ENCODE results near the gene KPNA3.

- TF ChIP-seq, protein P1, sequence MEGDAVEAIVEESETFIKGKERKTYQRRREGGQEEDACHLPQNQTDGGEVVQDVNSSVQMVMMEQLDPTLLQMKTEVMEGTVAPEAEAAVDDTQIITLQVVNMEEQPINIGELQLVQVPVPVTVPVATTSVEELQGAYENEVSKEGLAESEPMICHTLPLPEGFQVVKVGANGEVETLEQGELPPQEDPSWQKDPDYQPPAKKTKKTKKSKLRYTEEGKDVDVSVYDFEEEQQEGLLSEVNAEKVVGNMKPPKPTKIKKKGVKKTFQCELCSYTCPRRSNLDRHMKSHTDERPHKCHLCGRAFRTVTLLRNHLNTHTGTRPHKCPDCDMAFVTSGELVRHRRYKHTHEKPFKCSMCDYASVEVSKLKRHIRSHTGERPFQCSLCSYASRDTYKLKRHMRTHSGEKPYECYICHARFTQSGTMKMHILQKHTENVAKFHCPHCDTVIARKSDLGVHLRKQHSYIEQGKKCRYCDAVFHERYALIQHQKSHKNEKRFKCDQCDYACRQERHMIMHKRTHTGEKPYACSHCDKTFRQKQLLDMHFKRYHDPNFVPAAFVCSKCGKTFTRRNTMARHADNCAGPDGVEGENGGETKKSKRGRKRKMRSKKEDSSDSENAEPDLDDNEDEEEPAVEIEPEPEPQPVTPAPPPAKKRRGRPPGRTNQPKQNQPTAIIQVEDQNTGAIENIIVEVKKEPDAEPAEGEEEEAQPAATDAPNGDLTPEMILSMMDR (conservative IDR thresholded peaks at IDR 0.05; ENCODE audit: low read depth in 2 of 2): no peak
- TF ChIP-seq EZH2 (IDR thresholded peaks at IDR 0.05; ENCODE audit: low read depth, unreplicated experiment) (no peak), CREB1 (CRISPR knock-in tag; IDR thresholded peaks at IDR 0.05; ENCODE audit: low read depth) (no peak), POLR2AphosphoS5 (IDR thresholded peaks at IDR 0.05; ENCODE audit: low read depth) (no peak), EZH2phosphoT487 (IDR thresholded peaks at IDR 0.05; ENCODE audit: unreplicated experiment) (no peak), NANOG (IDR thresholded peaks at IDR 0.05; ENCODE audit: borderline replicate concordance) (no peak), STAT1 (IDR thresholded peaks at IDR 0.05; ENCODE audit: unreplicated experiment) (no peak), JUNB (IDR thresholded peaks at IDR 0.05; ENCODE audit: unreplicated experiment) (no peak), ZNF114 (CRISPR knock-in tag; IDR thresholded peaks at IDR 0.05) (no peak)
- TF ChIP-seq, protein P2, sequence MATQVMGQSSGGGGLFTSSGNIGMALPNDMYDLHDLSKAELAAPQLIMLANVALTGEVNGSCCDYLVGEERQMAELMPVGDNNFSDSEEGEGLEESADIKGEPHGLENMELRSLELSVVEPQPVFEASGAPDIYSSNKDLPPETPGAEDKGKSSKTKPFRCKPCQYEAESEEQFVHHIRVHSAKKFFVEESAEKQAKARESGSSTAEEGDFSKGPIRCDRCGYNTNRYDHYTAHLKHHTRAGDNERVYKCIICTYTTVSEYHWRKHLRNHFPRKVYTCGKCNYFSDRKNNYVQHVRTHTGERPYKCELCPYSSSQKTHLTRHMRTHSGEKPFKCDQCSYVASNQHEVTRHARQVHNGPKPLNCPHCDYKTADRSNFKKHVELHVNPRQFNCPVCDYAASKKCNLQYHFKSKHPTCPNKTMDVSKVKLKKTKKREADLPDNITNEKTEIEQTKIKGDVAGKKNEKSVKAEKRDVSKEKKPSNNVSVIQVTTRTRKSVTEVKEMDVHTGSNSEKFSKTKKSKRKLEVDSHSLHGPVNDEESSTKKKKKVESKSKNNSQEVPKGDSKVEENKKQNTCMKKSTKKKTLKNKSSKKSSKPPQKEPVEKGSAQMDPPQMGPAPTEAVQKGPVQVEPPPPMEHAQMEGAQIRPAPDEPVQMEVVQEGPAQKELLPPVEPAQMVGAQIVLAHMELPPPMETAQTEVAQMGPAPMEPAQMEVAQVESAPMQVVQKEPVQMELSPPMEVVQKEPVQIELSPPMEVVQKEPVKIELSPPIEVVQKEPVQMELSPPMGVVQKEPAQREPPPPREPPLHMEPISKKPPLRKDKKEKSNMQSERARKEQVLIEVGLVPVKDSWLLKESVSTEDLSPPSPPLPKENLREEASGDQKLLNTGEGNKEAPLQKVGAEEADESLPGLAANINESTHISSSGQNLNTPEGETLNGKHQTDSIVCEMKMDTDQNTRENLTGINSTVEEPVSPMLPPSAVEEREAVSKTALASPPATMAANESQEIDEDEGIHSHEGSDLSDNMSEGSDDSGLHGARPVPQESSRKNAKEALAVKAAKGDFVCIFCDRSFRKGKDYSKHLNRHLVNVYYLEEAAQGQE (IDR thresholded peaks at IDR 0.05; ENCODE audit: unreplicated experiment): no peak
- TF ChIP-seq, protein P3, sequence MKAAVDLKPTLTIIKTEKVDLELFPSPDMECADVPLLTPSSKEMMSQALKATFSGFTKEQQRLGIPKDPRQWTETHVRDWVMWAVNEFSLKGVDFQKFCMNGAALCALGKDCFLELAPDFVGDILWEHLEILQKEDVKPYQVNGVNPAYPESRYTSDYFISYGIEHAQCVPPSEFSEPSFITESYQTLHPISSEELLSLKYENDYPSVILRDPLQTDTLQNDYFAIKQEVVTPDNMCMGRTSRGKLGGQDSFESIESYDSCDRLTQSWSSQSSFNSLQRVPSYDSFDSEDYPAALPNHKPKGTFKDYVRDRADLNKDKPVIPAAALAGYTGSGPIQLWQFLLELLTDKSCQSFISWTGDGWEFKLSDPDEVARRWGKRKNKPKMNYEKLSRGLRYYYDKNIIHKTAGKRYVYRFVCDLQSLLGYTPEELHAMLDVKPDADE (IDR thresholded peaks at IDR 0.05): no peak
- TF ChIP-seq, protein P4, sequence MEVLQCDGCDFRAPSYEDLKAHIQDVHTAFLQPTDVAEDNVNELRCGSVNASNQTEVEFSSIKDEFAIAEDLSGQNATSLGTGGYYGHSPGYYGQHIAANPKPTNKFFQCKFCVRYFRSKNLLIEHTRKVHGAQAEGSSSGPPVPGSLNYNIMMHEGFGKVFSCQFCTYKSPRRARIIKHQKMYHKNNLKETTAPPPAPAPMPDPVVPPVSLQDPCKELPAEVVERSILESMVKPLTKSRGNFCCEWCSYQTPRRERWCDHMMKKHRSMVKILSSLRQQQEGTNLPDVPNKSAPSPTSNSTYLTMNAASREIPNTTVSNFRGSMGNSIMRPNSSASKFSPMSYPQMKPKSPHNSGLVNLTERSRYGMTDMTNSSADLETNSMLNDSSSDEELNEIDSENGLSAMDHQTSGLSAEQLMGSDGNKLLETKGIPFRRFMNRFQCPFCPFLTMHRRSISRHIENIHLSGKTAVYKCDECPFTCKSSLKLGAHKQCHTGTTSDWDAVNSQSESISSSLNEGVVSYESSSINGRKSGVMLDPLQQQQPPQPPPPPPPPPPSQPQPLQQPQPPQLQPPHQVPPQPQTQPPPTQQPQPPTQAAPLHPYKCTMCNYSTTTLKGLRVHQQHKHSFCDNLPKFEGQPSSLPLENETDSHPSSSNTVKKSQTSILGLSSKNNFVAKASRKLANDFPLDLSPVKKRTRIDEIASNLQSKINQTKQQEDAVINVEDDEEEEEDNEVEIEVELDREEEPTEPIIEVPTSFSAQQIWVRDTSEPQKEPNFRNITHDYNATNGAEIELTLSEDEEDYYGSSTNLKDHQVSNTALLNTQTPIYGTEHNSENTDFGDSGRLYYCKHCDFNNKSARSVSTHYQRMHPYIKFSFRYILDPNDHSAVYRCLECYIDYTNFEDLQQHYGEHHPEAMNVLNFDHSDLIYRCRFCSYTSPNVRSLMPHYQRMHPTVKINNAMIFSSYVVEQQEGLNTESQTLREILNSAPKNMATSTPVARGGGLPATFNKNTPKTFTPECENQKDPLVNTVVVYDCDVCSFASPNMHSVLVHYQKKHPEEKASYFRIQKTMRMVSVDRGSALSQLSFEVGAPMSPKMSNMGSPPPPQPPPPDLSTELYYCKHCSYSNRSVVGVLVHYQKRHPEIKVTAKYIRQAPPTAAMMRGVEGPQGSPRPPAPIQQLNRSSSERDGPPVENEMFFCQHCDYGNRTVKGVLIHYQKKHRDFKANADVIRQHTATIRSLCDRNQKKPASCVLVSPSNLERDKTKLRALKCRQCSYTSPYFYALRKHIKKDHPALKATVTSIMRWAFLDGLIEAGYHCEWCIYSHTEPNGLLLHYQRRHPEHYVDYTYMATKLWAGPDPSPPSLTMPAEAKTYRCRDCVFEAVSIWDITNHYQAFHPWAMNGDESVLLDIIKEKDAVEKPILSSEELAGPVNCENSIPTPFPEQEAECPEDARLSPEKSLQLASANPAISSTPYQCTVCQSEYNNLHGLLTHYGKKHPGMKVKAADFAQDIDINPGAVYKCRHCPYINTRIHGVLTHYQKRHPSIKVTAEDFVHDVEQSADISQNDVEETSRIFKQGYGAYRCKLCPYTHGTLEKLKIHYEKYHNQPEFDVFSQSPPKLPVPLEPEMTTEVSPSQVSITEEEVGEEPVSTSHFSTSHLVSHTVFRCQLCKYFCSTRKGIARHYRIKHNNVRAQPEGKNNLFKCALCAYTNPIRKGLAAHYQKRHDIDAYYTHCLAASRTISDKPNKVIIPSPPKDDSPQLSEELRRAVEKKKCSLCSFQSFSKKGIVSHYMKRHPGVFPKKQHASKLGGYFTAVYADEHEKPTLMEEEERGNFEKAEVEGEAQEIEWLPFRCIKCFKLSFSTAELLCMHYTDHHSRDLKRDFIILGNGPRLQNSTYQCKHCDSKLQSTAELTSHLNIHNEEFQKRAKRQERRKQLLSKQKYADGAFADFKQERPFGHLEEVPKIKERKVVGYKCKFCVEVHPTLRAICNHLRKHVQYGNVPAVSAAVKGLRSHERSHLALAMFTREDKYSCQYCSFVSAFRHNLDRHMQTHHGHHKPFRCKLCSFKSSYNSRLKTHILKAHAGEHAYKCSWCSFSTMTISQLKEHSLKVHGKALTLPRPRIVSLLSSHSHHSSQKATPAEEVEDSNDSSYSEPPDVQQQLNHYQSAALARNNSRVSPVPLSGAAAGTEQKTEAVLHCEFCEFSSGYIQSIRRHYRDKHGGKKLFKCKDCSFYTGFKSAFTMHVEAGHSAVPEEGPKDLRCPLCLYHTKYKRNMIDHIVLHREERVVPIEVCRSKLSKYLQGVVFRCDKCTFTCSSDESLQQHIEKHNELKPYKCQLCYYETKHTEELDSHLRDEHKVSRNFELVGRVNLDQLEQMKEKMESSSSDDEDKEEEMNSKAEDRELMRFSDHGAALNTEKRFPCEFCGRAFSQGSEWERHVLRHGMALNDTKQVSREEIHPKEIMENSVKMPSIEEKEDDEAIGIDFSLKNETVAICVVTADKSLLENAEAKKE (CRISPR knock-in tag; IDR thresholded peaks at IDR 0.05): no peak
Observed at GRCh38 chr13:49812812-49813211, 20.3 kb upstream of the KPNA3 start.

Measured in GM23338 (cell line).